Fibroblast of pulmonary artery (primary cell): ENCODE data around the gene PTMA.

Source experiments
- DNase-seq: peaks from one replicate; pipeline ENCODE4 v3.0.0-alpha.2; 2010; ENCODE audit warnings: low read depth
- H3K4me3 ChIP-seq: replicated peaks from 2 replicates; pipeline ENCODE4 v1.5.1; 2011; ENCODE audit warnings: low read depth, mild to moderate bottlenecking, control low read depth, low read length, moderate library complexity
- TF ChIP-seq, protein P1 (sequence below): IDR thresholded peaks from 2 replicates; pipeline ENCODE4 v1.5.1; 2011; ENCODE audit warnings: mild to moderate bottlenecking, control low read depth, low read length, inconsistent platforms; ENCODE audit errors: missing control alignments

The PTMA gene

DNA sequence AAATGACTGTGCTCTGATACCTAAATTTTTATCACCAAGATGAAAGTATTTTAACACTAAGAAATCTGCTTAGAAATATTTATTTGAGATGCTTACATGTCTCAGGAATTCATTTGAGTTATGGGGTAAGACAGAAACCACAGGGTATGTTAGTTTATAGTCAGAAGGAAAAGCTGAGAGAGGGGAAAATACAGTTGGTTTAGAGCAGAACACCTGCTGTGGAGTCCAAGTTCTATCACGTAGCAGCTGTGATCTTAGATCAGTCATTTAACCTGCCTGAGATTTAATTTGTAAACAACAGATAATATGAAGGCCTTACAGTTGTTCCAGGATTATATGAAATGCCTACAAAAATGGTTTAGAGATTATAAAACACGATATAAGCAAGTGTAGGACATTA, 43.7 kb downstream of the PTMA start:
- TF ChIP-seq, protein P1, sequence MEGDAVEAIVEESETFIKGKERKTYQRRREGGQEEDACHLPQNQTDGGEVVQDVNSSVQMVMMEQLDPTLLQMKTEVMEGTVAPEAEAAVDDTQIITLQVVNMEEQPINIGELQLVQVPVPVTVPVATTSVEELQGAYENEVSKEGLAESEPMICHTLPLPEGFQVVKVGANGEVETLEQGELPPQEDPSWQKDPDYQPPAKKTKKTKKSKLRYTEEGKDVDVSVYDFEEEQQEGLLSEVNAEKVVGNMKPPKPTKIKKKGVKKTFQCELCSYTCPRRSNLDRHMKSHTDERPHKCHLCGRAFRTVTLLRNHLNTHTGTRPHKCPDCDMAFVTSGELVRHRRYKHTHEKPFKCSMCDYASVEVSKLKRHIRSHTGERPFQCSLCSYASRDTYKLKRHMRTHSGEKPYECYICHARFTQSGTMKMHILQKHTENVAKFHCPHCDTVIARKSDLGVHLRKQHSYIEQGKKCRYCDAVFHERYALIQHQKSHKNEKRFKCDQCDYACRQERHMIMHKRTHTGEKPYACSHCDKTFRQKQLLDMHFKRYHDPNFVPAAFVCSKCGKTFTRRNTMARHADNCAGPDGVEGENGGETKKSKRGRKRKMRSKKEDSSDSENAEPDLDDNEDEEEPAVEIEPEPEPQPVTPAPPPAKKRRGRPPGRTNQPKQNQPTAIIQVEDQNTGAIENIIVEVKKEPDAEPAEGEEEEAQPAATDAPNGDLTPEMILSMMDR = no peak
- DNase-seq = no peak
- no peak overlapping the region for H3K4me3 ChIP-seq

DNA sequence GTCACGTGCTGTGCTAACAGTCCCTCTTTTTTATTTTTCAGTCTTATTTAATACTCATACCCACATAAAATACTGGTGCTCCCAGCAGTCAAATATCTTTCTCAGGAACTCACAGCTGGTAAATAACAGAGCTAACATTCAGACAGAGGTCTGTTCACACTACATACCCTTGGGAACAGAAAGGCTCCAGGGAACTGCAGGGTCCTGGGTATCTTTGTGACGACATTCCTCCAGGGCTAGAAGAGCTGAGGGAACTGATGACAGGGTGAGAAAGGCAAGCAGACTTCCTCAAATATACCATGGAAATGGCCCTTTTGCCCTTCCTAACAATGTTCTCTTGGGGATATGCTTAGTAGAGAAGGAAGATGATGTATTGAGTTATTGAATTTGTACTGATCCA, 53.4 kb downstream of the PTMA start:
- no peak for DNase-seq
- no peak overlapping the region for H3K4me3 ChIP-seq
- TF ChIP-seq, protein P1 = no peak
